22Rv1 (cell line): Measurements from ENCODE around the gene PISD.

Source experiments
- H3K27ac ChIP-seq: fragments of 450-650 bp; 2 replicates; pipeline ENCODE4 v1.5.1; 2017
- CTCF ChIP-seq: fragments of 450-650 bp; IDR thresholded peaks from 2 replicates; pipeline ENCODE4 v1.5.1; 2017; ENCODE audit warnings: mild to moderate bottlenecking
- ZFX ChIP-seq: fragments of 450-650 bp; IDR thresholded peaks from 2 replicates; pipeline ENCODE4 v1.6.1; 2017; ENCODE audit warnings: antibody characterized with exemption, borderline replicate concordance

PISD gene

GRCh38 chr22:31659246-31659645, 2.8 kb downstream of the PISD start:
- TF ChIP-seq ZFX (no peak), CTCF (no peak)
- H3K27ac ChIP-seq, result no peak overlapping the region

- TF ChIP-seq CTCF (no peak), ZFX (no peak)
- no peak overlapping the region for H3K27ac ChIP-seq
These were observed 7.6 kb downstream of the PISD start for GRCh38 chr22:31654408-31654807.

- no peak overlapping the region for H3K27ac ChIP-seq
- TF ChIP-seq CTCF (no peak), ZFX (no peak)
These were observed 8.1 kb downstream of the PISD start for GRCh38 chr22:31653944-31654343.

- H3K27ac ChIP-seq, result no peak overlapping the region
- TF ChIP-seq CTCF, result no peak
- TF ChIP-seq ZFX, result no peak
These were observed 8.9 kb downstream of the PISD start for GRCh38 chr22:31652911-31653684.

GRCh38 chr22:31652088-31652487, 9.9 kb downstream of the PISD start:
- H3K27ac ChIP-seq, result no peak overlapping the region

GRCh38 chr22:31651664-31652063, 10.4 kb downstream of the PISD start:
- no peak for TF ChIP-seq CTCF
- TF ChIP-seq ZFX, result no peak

More at GRCh38 chr22:31652088-31652487, 9.9 kb downstream of the PISD start:
- TF ChIP-seq CTCF, result no peak
- no peak for TF ChIP-seq ZFX

GRCh38 chr22:31650391-31650790, 11.6 kb downstream of the PISD start:
- TF ChIP-seq ZFX (no peak), CTCF (no peak)
- H3K27ac ChIP-seq, result no peak overlapping the region

More at GRCh38 chr22:31651664-31652063, 10.4 kb downstream of the PISD start:
- no peak overlapping the region for H3K27ac ChIP-seq
